Erythroblast (primary cell): ENCODE results near the gene CMSS1.

Experiments
- GATA1 ChIP-seq: IDR thresholded peaks from 2 replicates; pipeline ENCODE4 v1.6.1; 2011; ENCODE audit warnings: low read depth, mild to moderate bottlenecking, control low read depth, low read length, moderate library complexity
- POLR2A ChIP-seq: IDR thresholded peaks from 2 replicates; pipeline ENCODE4 v1.6.1; 2011; ENCODE audit warnings: mild to moderate bottlenecking, low read length

GRCh38 chr3:99854756-99855298 lies 37.2 kb downstream of the CMSS1 start:
- TF ChIP-seq POLR2A = no peak
- TF ChIP-seq GATA1 = no peak
